ENCODE data around the gene CYTH1. TPM values are rescaled to one million over a fixed set of nuclear protein-coding genes. Genes with fewer than 3 reads are reported as not detected.

CYTH1 gene
- total RNA-seq, 1 experiment from 2014 or later, result 9.7 TPM

GRCh38 chr17:78718575-78719208 is 63.4 kb downstream of the CYTH1 start:
- Histone ChIP-seq H4K20me1 (ENCODE audit: control insufficient read depth, insufficient read depth, insufficient read length) (no peaks in the 10 kb centered on the region), H3K4me2 (ENCODE audit: insufficient read depth, insufficient read length, low read length) (no peak overlapping the region), H3K27me3 (ENCODE audit: insufficient read depth, low read length) (no peaks in the 10 kb centered on the region), H2BK5ac (ENCODE audit: insufficient read length, low read length) (no peak overlapping the region), H3K4ac (ENCODE audit: low read depth, low read length) (no peak overlapping the region), H2BK12ac (ENCODE audit: insufficient read length, low read depth, low read length) (no peak overlapping the region), H3K9ac (ENCODE audit: extremely low read depth, insufficient read length, low read length) (no peak overlapping the region), H2AFZ (ENCODE audit: low read length) (no peak overlapping the region), H3K79me2 (ENCODE audit: insufficient read depth, low read length) (no peaks in the 10 kb centered on the region), H3K23me2 (ENCODE audit: insufficient read length, low read depth, low read length, poor library complexity, severe bottlenecking) (peaks cover 8% of the 10 kb centered on the region), H2BK120ac (ENCODE audit: low read depth, low read length, poor library complexity, severe bottlenecking) (no peak overlapping the region), H3K23ac (ENCODE audit: insufficient read length, low read depth, low read length) (no peak overlapping the region), H4K8ac (replicated peaks; ENCODE audit: insufficient read length, low read depth, low read length) (no peak overlapping the region), H3T11ph (ENCODE audit: low read length) (no peak overlapping the region), H2BK15ac (ENCODE audit: low read depth, low read length) (no peak overlapping the region), H3K4me1 (ENCODE audit: insufficient read depth, low read length) (peaks cover 8% of the 10 kb centered on the region; the same call in 1 of the 2 replicates), H2AK5ac (ENCODE audit: insufficient read length, low read length) (no peak overlapping the region), H3K14ac (ENCODE audit: insufficient read depth, low read length) (no peak overlapping the region), H2BK20ac (ENCODE audit: low read depth, low read length, poor library complexity, severe bottlenecking) (no peak overlapping the region), H3K79me1 (ENCODE audit: insufficient read depth, low read depth, low read length, poor library complexity, severe bottlenecking) (no peaks in the 10 kb centered on the region), H4K91ac (ENCODE audit: insufficient read length, low read depth, low read length) (no peak overlapping the region), H3K56ac (ENCODE audit: insufficient read length, low read depth, low read length) (no peak overlapping the region), H4K5ac (ENCODE audit: insufficient read length, low read depth, low read length) (no peak overlapping the region), H3K27ac (ENCODE audit: insufficient read length, low read depth, low read length) (no peak overlapping the region), H3K9me3 (ENCODE audit: control insufficient read depth, low read depth, low read length) (no peaks in the 10 kb centered on the region), H3K18ac (ENCODE audit: insufficient read length, low read depth, low read length) (no peak overlapping the region)
- Mint-ChIP-seq H3K27me3 (ENCODE audit: low read depth) (peaks cover 10% of the 10 kb centered on the region; the same call in 1 of the 2 replicates), H3K27ac (no peak overlapping the region), H3K4me1 (peaks cover 41 to 61% of the 10 kb centered on the region in 2 experiments), H3K4me3 (no peak overlapping the region), H3K36me3 (ENCODE audit: insufficient read depth in 1 of 3, low read depth in 3 of 3) (no peaks in the 10 kb centered on the region), H3K9me3 (no peaks in the 10 kb centered on the region)
- no peak for DNase-seq
- no CpG with 5 or more reads among the region's 8 CpGs for WGBS (ENCODE audit: extremely low coverage, insufficient read length, low lambda C conversion rate)
- no peak for TF ChIP-seq CTCF (conservative IDR thresholded peaks at IDR 0.05)
